ENCODE data around the gene OXT.
A peak's percentile ranks its signal among the peaks of the same experiment; 100 is the strongest.
"Not testable (repeated sequence)": the region's sequence is repeated elsewhere in the genome, so short reads cannot be mapped to it uniquely, and the experiment has no call there.

OXT gene

GRCh38 chr20:3071610-3072529 lies at the start of gene OXT:
OXT (plus strand) TSS chr20:3071620; CDS start chr20:3071656, 36 bp downstream.
- no peak for DNase-seq

- no peak for DNase-seq
Measured at GRCh38 chr20:3021777-3022176, 49.6 kb upstream of the OXT start.

GRCh38 chr20:3022559-3023490 lies 48.6 kb upstream of the OXT start:
- not testable (repeated sequence) for DNase-seq

- DNase-seq, result no peak
Measured at GRCh38 chr20:3027987-3028386, 43.4 kb upstream of the OXT start.

GRCh38 chr20:3031524-3032147 lies 39.8 kb upstream of the OXT start:
- no peak for DNase-seq

- peak in 9 of 51 donors; percentile 12 to 36 (median 27) for DNase-seq
Measured at GRCh38 chr20:3032624-3033023, 38.8 kb upstream of the OXT start.

- DNase-seq, result no peak
Measured at GRCh38 chr20:3037654-3038053, 33.8 kb upstream of the OXT start.

- DNase-seq, result no peak
Measured at GRCh38 chr20:3038454-3038853, 33.0 kb upstream of the OXT start.

- no peak for DNase-seq
Measured at GRCh38 chr20:3039426-3039825, 32.0 kb upstream of the OXT start.

GRCh38 chr20:3040086-3040485 lies 31.3 kb upstream of the OXT start:
- no peak for DNase-seq

- DNase-seq, result no peak
Measured at GRCh38 chr20:3041854-3042409, 29.5 kb upstream of the OXT start.

GRCh38 chr20:3042625-3043024 lies 28.8 kb upstream of the OXT start:
- DNase-seq, result peak in 3 of 51 donors; percentile 7 to 55 (median 20)

- DNase-seq, result no peak
Measured at GRCh38 chr20:3043322-3043721, 28.1 kb upstream of the OXT start, which contains the start of gene GNRH2. GNRH2 (plus strand) TSS chr20:3043622; CDS start chr20:3044415, 793 bp downstream.

GRCh38 chr20:3044336-3044965 lies 27.0 kb upstream of the OXT start:
- DNase-seq, result no peak

- DNase-seq, result peak in 37 of 51 donors; percentile 51 to 96 (median 82)
Measured at GRCh38 chr20:3045042-3045815, 26.2 kb upstream of the OXT start.

- peak in 50 of 51 donors; percentile 33 to 96 (median 83) for DNase-seq
Measured at GRCh38 chr20:3045816-3046676, 25.4 kb upstream of the OXT start, which contains the start of gene MRPS26. MRPS26 (plus strand) TSS chr20:3046052; CDS start chr20:3046069, 17 bp downstream.

- DNase-seq, result peak in 8 of 51 donors; percentile 13 to 58 (median 39)
Measured at GRCh38 chr20:3046677-3047462, 24.6 kb upstream of the OXT start.
